ENCODE data around the gene TRIM7.

The TRIM7 gene

DNA sequence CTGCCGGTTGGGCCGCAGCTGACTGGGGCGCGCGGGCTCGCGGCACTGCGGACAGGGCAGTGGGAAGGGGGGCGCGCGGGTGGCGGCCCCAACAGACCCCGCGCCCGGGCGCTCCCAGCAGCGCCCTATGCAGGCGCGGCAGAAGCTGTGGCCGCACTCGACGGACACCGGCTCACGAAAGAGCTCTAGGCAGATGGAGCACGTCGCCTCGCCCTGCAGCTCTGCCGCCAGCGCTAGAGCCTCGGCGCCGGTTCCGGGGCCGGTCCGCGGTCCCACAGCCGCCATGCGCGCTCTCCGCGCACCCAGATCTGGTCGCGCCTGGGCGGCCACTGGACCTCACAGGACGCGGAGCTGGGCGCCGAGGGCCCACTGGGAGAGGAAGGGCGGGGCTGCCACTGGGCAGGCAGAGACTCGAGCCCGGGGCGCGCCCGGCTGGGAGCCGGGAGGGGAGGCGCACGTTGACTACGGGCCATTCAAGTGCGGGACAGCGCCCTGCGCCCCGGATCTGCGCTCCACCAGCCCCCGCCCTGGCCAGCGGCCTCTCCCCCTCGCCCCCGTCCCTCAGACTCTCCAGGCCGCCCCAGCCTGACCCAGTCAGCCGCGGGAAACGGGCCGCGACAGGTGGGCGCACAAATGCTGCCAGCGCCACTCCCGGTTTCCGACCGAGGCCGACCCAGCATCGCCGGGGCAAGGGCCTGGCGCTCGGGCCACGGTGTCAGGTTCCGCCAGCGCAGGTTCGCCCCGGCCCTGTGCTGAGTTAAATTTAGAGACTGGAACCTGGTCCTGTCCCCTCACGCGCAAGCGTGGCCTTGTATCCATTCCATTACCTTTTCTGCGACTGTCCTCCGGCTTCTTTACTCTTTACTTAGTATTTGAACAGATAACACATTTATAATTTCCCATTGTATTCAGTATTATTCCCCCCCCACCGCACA lies at the start of gene TRIM7:
Gene TRIM7 (minus strand): TSS at position 371 of the 935 bp plus-strand sequence. CDS start 86 bp downstream, at position 285.
- H3K27ac ChIP-seq, result no peak within 1 kb of the TSS; the same call in 1 of the 2 replicates
- TF ChIP-seq, protein P1, sequence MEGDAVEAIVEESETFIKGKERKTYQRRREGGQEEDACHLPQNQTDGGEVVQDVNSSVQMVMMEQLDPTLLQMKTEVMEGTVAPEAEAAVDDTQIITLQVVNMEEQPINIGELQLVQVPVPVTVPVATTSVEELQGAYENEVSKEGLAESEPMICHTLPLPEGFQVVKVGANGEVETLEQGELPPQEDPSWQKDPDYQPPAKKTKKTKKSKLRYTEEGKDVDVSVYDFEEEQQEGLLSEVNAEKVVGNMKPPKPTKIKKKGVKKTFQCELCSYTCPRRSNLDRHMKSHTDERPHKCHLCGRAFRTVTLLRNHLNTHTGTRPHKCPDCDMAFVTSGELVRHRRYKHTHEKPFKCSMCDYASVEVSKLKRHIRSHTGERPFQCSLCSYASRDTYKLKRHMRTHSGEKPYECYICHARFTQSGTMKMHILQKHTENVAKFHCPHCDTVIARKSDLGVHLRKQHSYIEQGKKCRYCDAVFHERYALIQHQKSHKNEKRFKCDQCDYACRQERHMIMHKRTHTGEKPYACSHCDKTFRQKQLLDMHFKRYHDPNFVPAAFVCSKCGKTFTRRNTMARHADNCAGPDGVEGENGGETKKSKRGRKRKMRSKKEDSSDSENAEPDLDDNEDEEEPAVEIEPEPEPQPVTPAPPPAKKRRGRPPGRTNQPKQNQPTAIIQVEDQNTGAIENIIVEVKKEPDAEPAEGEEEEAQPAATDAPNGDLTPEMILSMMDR (conservative IDR thresholded peaks at IDR 0.05), result no peak
- 0 out of 2 replicates have a peak, but pooled peaks have one; percentile 25 for TF ChIP-seq ZFX (IDR thresholded peaks at IDR 0.05)

DNA sequence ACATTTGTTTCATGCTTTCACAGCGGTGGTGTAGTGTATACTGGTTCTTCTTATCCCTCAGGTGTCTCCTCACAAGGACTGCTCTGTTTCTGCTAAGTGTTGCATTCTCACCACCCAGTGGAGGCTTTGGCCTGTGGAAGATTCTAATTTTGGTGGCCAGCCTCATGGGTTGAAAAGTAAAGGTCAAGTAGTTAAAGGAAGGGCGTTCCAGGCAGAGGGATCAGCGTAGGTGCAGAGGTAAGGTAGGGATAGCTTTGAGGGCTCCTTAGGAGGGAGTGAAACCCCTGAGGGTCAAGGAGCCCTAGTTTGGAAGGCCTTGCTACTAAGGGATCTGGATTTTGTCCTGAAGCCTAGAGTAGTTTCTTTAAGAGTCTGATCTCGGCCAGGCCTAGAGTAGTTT lies 43.3 kb upstream of the TRIM7 start:
- peak overlapping the region; percentile 98 for H3K27ac ChIP-seq
- TF ChIP-seq, protein P1 (conservative IDR thresholded peaks at IDR 0.05), result no peak
- no peak for TF ChIP-seq ZFX (IDR thresholded peaks at IDR 0.05)

DNA sequence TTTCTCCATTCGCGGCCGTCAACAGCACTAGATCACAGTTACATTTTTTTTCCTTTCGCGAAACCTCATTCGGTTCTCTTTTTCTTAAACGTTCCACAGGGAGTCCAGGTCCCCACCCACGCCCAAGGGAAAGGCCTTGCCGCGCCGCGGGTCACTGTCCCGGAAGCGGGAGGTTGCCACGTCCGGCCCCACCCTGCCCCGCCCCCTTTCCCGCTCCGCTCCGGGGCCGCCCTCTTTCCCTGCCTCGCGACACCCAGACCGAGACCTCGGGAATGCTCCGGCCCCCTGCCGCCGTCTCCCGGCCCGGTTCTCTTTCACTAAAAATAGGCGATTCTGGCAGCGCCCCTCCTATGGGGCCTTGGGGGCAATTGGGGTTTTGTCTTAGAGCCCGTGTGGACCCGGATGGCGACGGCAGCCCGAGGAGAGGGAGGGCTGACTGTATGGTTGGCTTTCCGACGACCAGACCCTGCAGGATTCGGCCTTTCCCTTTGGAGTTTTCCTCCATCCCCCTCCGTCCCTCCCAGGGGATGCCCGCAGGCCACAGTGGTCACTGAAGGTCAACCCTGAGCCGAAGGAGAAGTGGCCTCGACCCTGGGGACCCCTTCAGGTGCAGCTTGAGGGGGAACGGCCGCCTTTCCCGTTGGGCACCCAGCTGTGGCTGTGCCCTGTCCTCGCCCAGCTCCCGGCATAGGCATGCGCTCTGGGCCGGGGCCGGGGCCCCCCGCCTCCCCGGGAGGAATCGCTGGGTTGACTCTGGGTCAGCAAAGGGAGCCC lies 41.5 kb upstream of the TRIM7 start:
- H3K27ac ChIP-seq, result peak overlapping the region; percentile 98
- peak; percentile 71 for TF ChIP-seq ZFX (IDR thresholded peaks at IDR 0.05)
- TF ChIP-seq, protein P1 (conservative IDR thresholded peaks at IDR 0.05), result no peak

DNA sequence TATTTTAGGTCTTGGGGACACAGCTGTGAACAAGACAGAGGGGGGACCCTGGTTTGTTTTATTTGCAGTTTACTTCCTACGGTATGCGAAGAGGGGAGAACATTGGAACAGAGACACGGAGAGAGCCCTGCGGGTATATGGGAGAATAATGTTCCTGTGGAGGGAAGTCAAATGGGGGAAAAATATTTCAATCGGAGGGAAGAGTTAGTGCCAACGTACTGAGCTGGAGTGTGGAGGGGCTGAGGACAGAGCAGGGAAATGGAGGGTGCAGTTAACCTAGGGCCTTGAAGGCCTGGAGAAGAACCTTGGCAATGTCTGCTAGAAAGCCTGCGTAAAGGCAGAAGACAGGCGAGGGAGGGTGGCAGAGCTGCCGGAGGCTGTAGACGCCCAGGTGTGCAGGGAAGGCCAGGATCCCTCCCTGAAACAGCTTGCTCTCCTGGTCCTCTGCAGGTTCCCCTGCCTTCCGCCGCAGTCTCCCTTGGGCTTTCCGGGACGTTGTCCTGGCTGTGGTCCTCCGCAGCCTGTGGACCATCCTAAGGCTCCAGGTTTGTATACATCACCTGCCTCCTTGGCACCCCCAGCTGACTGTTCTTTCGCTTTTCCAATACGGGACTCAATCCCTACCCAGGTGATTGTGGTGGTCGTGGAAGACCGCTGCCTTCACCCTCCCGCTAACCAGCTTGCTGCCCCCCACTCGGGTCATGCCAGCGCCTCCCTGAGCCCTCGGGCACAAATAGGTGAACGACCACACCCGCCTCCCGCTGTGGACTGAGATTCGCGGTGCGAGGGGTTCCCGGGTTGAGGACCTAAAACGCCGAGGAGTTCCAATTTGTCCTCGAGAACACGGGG lies 40.7 kb upstream of the TRIM7 start:
- peak overlapping the region; percentile 98 for H3K27ac ChIP-seq
- no peak for TF ChIP-seq ZFX (IDR thresholded peaks at IDR 0.05)
- TF ChIP-seq, protein P1 (conservative IDR thresholded peaks at IDR 0.05), result no peak

DNA sequence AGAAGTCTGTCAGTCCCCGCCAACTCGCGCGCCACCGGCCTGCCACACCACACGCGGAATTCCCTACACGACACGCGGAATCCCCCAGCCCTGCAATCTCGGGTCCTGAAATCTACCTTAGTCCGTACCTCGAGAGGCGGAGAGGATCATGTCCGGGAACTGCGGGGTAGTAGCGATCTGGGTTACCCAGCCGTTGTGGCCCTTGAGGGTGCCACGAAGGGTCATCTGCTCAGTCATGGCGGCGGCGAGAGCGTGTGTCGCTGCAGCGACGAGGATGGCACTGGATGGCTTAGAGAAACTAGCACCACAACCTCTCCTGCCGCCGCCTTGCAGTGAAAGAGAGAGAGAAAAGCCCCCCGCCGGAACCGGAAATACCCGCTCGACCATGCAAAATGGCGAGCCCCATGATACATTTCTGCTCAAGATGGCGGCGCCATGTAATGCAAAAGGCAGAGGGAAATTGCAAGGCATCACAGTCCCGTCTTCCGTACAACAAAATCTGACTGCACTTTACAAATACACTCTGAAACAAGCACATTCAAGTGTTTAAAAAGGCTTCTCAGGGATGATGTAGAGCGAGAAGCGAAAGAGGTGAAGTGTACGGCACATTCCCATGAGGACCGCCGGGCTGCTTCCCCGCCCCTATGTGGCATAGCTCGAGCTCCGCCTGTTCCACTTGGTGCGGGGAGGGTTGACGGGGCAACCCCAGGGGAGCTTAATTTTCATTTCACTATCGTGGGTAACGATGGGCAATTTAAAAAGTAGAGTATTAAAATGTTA lies 38.8 kb upstream of the TRIM7 start, which contains the start of gene RACK1:
Gene RACK1 (minus strand): TSS at position 343 of the 780 bp plus-strand sequence. CDS start 106 bp downstream, at position 237.
- TF ChIP-seq, protein P1 (conservative IDR thresholded peaks at IDR 0.05), result no peak
- peak; percentile 65 for TF ChIP-seq ZFX (IDR thresholded peaks at IDR 0.05)
- peak within 1 kb of the TSS; percentile 98 for H3K27ac ChIP-seq

DNA sequence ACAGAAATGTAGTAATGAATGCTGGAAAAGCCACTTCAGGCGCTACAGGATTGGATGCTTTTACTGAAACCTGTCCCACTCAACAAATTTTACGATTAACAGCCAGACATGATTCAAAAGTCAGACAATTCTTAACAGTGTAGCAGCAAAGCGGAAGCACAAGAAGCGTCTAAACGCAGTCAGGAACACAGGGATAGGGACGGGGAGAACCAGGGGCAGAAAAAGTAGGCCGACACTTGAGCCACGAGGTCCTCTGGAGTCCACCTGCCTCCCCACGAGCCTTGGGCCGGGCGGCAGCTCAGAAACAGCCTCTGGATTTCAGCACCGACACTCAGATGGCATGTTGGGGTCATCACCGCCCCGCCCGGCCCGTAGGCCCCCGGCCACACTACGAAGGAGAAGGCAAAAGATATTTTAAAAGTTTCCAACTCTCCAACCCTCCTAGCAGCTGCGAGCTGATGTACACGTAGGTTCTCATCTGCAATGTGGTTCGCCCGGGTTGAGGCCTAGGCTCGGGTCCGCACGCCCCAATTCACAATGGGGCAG lies 38.1 kb upstream of the TRIM7 start:
- TF ChIP-seq, protein P1 (conservative IDR thresholded peaks at IDR 0.05), result no peak
- TF ChIP-seq ZFX (IDR thresholded peaks at IDR 0.05), result peak; percentile 92; the same call in 1 of the 2 replicates
- peak overlapping the region; percentile 98 for H3K27ac ChIP-seq

Data from C4-2B (cell line).